Placental pericyte (primary cell): ENCODE results near the gene CSNK1A1L. TPM values are rescaled to one million over a fixed set of nuclear protein-coding genes. Genes with fewer than 3 reads are reported as not detected.

ENCODE experiments used
- total RNA-seq: library from RNA; depleted of rRNA; stranded (reverse); fragments of >200 nt; gene quantifications from 2 replicates; pipeline ENCODE4 v1.2.3, GENCODE V29; 2012

CSNK1A1L gene
- not detected in 2 replicates for total RNA-seq

GRCh38 chr13:37105251-37105714 lies at the start of gene CSNK1A1L:
CSNK1A1L (minus strand) TSS chr13:37105664; CDS start chr13:37105256, 408 bp downstream.

GRCh38 chr13:37058910-37059847 lies 46.3 kb downstream of the CSNK1A1L start, which contains the start of gene SUPT20H:
SUPT20H (minus strand) TSS chr13:37059688; CDS start chr13:37051490, 8,198 bp downstream.

Other genes with a start within 250 kb of the CSNK1A1L start
- gene SMAD9, start 185.4 kb downstream of the CSNK1A1L start, total RNA-seq: 0.88 and 1.3 TPM in 2 replicates
- gene ALG5, start 106.3 kb downstream of the CSNK1A1L start, total RNA-seq: 31.2 and 60.2 TPM in 2 replicates
- gene EXOSC8, start 104.9 kb downstream of the CSNK1A1L start, total RNA-seq: 19.5 and 42.9 TPM in 2 replicates
- gene SUPT20H, start 46.0 kb downstream of the CSNK1A1L start, total RNA-seq: 48.4 and 85.0 TPM in 2 replicates